GM12891 (cell line): Measurements from ENCODE around the gene NCKAP5.

Experiments
- PAX5 ChIP-seq: IDR thresholded peaks from 2 replicates; pipeline ENCODE4 v1.6.1; 2011; ENCODE audit warnings: low read length, moderate library complexity, mild to moderate bottlenecking; ENCODE audit not compliant: insufficient read depth, severe bottlenecking
- POLR2A ChIP-seq: IDR thresholded peaks from 2 replicates; pipeline ENCODE4 v1.6.1; 2011; ENCODE audit warnings: low read depth, low read length, control low read depth
- POLR2AphosphoS5 ChIP-seq: IDR thresholded peaks from 2 replicates; pipeline ENCODE4 v1.6.1; 2011; ENCODE audit warnings: low read depth, low read length, control low read depth
- POU2F2 ChIP-seq: IDR thresholded peaks from 2 replicates; pipeline ENCODE4 v1.6.1; 2011; ENCODE audit warnings: low read depth, mild to moderate bottlenecking, control low read depth, low read length, moderate library complexity
- SPI1 ChIP-seq: IDR thresholded peaks from 2 replicates; pipeline ENCODE4 v1.6.1; 2011; ENCODE audit warnings: low read depth, low read length, control low read depth
- TAF1 ChIP-seq: IDR thresholded peaks from 2 replicates; pipeline ENCODE4 v1.6.1; 2011; ENCODE audit warnings: low read depth, low read length, control low read depth

DNA sequence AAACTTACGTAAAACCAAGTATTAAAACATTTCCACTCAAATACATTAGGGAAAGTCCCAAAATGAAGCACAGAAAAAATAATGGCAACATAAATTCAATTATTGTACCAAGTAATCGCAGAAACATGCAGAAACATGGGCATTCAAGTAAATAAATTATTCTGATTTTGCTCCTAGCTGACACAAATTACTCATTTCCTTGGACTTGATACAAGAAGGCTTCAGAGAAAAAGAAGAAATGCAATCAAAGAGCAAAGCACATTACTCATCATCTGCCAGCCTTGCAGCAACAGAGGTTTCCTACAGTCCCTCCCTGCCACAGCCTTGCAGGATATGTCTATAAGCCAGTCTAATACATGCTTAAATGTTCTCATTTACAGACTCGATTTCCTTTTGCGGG lies 458.5 kb downstream of the NCKAP5 start:
- TF ChIP-seq POLR2AphosphoS5 (no peak), POLR2A (no peak), TAF1 (no peak), SPI1 (no peak), PAX5 (no peak), POU2F2 (no peak)
